K562 (cell line): Measurements from ENCODE around the gene CTNNB1. TPM values are rescaled to one million over a fixed set of nuclear protein-coding genes. Genes with fewer than 3 reads are reported as not detected.

Experiments
- BCLAF1 ChIP-seq, 2 experiments: fragments of 450-650 bp in 1 of 2; IDR thresholded peaks; 2 replicates each; pipeline ENCODE4 v1.6.1; 2011 to 2017; ENCODE audit warnings: low read depth in 2 of 2, antibody characterized with exemption in 1 of 2, borderline replicate concordance in 1 of 2, low read length in 1 of 2, mild to moderate bottlenecking in 1 of 2, mixed read lengths in 1 of 2; ENCODE audit not compliant: control insufficient read depth in 1 of 2
- ETV6 ChIP-seq, 3 experiments: fragments of 150-350 bp in 1 of 3; sonication (generic) in 1 of 3; formaldehyde crosslinking in 1 of 3; IDR thresholded peaks; 2 replicates each; pipeline versions ENCODE4 v1.6.1 to v1.8.0; 2014 to 2022; ENCODE audit warnings: borderline replicate concordance in 2 of 3, low read depth in 2 of 3, antibody characterized with exemption in 1 of 3, low read length in 1 of 3, mild to moderate bottlenecking in 1 of 3, missing genetic modification reagents in 1 of 3
- HSF4 ChIP-seq: fragments of 250-450 bp; sonication (Bioruptor Pico); IDR thresholded peaks from 2 replicates; pipeline ENCODE4 v2.1.2; 2022; ENCODE audit warnings: mild to moderate bottlenecking, moderate library complexity, borderline replicate concordance
- MYC ChIP-seq, 2 experiments: fragments of 250-450 bp in 1 of 2; sonication (Bioruptor Pico) in 1 of 2; IDR thresholded peaks; 2 replicates each; pipeline versions ENCODE4 v1.5.1 to v1.6.1; 2012 to 2021; ENCODE audit warnings: low read depth in 2 of 2, borderline replicate concordance in 1 of 2, improper control_type of control experiment in 1 of 2, low read length in 1 of 2, mild to moderate bottlenecking in 1 of 2, moderate library complexity in 1 of 2
- PCBP1 ChIP-seq: fragments of 200-400 bp; formaldehyde crosslinking; IDR thresholded peaks from 2 replicates; pipeline ENCODE4 v1.6.1; 2018; ENCODE audit warnings: mild to moderate bottlenecking, low read depth, low read length; ENCODE audit not compliant: poor library complexity, severe bottlenecking
- TCF3 ChIP-seq: sonication (generic); formaldehyde crosslinking; IDR thresholded peaks from 2 replicates; pipeline ENCODE4 v1.4.0; 2020; ENCODE audit warnings: mild to moderate bottlenecking, missing genetic modification reagents
- ZNF407 ChIP-seq: fragments of 450-650 bp; IDR thresholded peaks from 2 replicates; pipeline ENCODE4 v1.6.1; 2016; ENCODE audit warnings: low read depth
- ZZZ3 ChIP-seq: fragments of 450-650 bp; IDR thresholded peaks from 2 replicates; pipeline ENCODE4 v1.6.1; 2016; ENCODE audit warnings: antibody characterized with exemption, mild to moderate bottlenecking, moderate library complexity
- polyA plus RNA-seq, 8 experiments: library from polyadenylated mRNA; depleted of rRNA in 4 of 8; stranded (reverse) in 5 of 8; unstranded in 3 of 8; fragments of >200 nt; fragmentation: Nextera tagmentation in 2 of 8; fragmentation: Illumina TruSeq in 1 of 8; extraction: Ambion mirVana in 2 of 8; extraction: Trizol in 1 of 8; gene quantifications; 2 replicates each; pipeline versions ENCODE4 v1.2.1 to v1.2.3, GENCODE V29; 2011 to 2014; ENCODE audit warnings: inconsistent platforms in 1 of 8, missing spikeins in 1 of 8
- total RNA-seq, 7 experiments: library from RNA; depleted of rRNA in 6 of 7; stranded (reverse); fragments of >200 nt in 6 of 7; fragmentation: Illumina TruSeq in 2 of 7; extraction: Trizol in 2 of 7; gene quantifications; 2 replicates each; pipeline versions ENCODE4 v1.2.1 to v1.2.3, GENCODE V29; 2011 to 2021; ENCODE audit warnings: low replicate concordance in 1 of 7
- TF ChIP-seq, protein P1 (sequence below), 2 experiments: fragments of 450-650 bp; IDR thresholded peaks; 2 replicates each; pipeline ENCODE4 v1.6.1; 2018; ENCODE audit warnings: mild to moderate bottlenecking in 2 of 2, low read depth in 1 of 2; ENCODE audit not compliant: partially characterized antibody in 2 of 2

The CTNNB1 gene
- total and polyA plus RNA-seq, 9 of the 15 experiments (the other 6 are each of a cell fraction or from before 2014, with no cell fraction given): 44.3 to 193 (median 154) TPM

- TF ChIP-seq ZNF407 (no peak), PCBP1 (no peak), ZZZ3 (no peak), ETV6 (IDR thresholded peaks at IDR 0.05; ENCODE audit: borderline replicate concordance in 1 of 2, low read depth in 2 of 2, low read length in 1 of 2) (no peak), ETV6 (CRISPR knock-in tag; IDR thresholded peaks at IDR 0.05; ENCODE audit: borderline replicate concordance) (no peak), MYC (IDR thresholded peaks at IDR 0.05; ENCODE audit: low read depth, low read length) (no peak), MYC (CRISPR knock-in tag; IDR thresholded peaks at IDR 0.05; ENCODE audit: borderline replicate concordance, low read depth) (no peak), BCLAF1 (IDR thresholded peaks at IDR 0.05; ENCODE audit: borderline replicate concordance in 1 of 2, control insufficient read depth in 1 of 2, low read depth in 2 of 2, low read length in 1 of 2) (no peak), HSF4 (no peak), TCF3 (CRISPR knock-in tag) (no peak)
- TF ChIP-seq, protein P1, sequence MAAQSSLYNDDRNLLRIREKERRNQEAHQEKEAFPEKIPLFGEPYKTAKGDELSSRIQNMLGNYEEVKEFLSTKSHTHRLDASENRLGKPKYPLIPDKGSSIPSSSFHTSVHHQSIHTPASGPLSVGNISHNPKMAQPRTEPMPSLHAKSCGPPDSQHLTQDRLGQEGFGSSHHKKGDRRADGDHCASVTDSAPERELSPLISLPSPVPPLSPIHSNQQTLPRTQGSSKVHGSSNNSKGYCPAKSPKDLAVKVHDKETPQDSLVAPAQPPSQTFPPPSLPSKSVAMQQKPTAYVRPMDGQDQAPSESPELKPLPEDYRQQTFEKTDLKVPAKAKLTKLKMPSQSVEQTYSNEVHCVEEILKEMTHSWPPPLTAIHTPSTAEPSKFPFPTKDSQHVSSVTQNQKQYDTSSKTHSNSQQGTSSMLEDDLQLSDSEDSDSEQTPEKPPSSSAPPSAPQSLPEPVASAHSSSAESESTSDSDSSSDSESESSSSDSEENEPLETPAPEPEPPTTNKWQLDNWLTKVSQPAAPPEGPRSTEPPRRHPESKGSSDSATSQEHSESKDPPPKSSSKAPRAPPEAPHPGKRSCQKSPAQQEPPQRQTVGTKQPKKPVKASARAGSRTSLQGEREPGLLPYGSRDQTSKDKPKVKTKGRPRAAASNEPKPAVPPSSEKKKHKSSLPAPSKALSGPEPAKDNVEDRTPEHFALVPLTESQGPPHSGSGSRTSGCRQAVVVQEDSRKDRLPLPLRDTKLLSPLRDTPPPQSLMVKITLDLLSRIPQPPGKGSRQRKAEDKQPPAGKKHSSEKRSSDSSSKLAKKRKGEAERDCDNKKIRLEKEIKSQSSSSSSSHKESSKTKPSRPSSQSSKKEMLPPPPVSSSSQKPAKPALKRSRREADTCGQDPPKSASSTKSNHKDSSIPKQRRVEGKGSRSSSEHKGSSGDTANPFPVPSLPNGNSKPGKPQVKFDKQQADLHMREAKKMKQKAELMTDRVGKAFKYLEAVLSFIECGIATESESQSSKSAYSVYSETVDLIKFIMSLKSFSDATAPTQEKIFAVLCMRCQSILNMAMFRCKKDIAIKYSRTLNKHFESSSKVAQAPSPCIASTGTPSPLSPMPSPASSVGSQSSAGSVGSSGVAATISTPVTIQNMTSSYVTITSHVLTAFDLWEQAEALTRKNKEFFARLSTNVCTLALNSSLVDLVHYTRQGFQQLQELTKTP (IDR thresholded peaks at IDR 0.05; ENCODE audit: low read depth in 1 of 2, partially characterized antibody in 2 of 2): no peak
Observed at GRCh38 chr3:41259449-41260062, 60.3 kb downstream of the CTNNB1 start (continued).
